HG03159 (cell line): ENCODE data around the gene A4GALT.
A peak's percentile ranks its signal among the peaks of the same experiment; 100 is the strongest.

Source experiments
- ATAC-seq: cut with Tn5 transposase; IDR thresholded peaks from one replicate; pipeline ENCODE4 v1.9.1; 2021; ENCODE audit warnings: mild to moderate bottlenecking, moderate library complexity; ENCODE audit not compliant: unreplicated experiment

The A4GALT gene

DNA sequence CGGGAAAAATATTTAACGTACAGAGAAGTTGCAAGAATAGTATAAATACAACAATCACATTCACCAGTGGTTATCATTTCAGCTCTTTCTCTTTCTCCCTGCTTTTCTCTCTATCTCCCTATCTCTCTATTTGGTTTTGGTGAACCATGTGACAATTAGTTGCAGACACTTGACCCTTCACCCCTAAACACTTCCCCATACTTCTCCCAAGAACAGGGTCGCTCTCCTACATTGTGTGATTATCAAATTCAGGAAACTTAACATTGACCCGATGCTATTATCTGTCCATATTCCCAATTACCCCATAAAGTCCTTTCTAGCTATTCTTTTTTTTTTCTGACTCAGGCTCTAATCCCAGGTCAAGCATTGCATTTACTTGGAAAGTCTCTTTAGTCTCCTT lies 66.7 kb downstream of the A4GALT start:
- no peak for ATAC-seq

DNA sequence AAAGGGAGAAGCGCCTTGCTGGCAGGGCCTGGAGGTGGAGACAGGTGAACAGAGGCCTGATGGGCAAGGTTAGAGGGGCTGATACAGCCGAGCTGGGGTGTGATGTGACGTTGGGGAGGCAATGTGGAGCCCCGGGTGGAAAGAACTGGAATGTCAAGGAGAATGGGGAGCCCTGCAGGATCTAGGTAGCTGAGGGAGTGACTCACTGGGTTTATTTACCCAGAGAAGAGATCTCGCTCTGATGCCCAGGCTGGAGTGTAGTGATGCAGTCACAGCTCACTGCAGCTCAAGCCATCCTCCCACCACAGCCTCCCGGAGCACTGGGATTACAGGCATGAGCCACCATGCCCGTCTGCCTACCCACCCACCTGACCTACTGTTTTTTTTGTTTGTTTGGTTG lies 69.5 kb downstream of the A4GALT start:
- no peak for ATAC-seq

DNA sequence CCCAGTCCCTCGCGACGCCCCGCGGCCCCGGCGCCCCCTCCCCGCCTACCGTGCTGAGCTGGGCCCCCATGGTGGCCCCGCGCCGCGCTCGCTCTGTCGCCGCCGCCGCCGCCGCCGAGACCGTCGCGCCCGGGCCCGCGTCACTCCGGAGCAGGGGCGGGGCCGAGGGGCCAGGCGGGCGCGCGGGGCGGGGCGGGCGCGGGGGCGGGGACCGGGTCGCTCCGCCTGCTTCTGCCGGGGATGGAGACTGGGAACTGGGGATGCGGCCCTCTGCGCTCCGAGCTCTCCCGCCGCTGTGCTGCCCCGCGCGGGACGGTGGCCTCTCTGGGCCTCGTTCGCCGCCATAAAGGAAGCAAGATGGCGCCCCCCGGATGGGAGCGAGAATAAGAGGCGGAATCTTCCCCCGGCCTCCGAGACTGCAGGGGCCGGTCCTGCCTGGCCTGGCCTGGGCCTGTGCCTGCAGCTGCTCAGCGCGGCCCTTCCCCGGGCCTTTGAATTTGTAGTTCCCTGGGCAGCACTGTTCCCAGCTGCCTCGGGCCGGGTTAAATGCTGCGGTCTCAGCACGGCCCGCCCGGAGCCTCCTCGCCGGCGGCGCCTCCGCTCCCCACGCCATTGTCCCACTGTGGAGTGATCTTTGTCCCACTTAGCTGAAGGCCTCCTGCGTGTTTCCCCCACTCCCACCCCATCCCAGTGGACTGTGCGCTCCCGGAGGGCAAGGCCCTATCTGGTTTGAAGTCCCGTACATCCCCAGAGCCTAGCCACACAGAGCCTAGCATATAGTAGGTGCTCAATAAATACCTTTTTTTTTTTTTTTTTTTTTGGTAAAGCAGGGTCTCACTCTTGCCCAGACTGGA lies 71.2 kb downstream of the A4GALT start, which contains the start of gene CYB5R3:
Gene CYB5R3 (minus strand): TSS at position 147 of the 854 bp plus-strand sequence. CDS start 77 bp downstream, at position 70.
- peak; percentile 64 for ATAC-seq

DNA sequence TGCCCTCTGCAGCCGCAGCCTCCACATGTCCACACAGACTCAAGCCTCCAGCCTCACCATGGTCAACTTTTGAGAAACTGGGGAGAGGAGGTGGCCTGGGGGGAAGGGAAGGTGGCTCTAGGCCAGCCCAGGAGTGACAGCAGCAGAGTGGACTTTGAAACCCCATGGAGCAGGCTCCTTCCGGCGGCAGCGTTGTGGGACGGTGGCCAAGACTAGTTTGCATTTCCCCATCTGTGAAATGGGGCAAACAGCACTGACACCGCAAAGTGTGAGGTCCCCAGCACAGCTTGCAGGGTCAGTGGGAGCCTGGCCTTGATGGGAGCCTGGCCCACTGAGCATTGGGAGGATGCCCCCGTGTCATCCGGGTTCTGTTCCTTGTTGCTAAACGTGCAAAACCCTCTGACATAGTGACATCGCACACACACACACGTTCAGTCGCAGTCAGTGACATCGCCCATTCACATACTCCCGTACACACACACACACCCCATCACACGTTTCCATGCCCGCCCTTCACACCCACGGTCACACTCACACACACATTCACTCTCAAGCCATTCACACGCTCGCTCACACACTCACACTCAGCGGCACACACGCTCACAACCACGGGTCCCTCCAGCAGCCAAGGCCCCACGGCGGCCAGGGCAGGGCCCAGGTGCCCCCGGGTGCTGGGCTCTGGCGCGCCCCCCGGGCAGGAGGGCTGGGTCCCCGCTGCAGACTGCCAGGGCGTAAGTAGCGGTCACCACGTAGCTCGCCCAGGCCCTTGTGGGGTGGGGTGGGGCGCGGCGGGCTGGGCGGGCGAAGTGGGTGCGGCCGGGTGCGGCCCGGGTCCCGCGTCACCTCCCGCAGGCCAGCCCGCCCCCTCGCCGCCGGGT lies 72.1 kb downstream of the A4GALT start:
- ATAC-seq, result peak; percentile 44

DNA sequence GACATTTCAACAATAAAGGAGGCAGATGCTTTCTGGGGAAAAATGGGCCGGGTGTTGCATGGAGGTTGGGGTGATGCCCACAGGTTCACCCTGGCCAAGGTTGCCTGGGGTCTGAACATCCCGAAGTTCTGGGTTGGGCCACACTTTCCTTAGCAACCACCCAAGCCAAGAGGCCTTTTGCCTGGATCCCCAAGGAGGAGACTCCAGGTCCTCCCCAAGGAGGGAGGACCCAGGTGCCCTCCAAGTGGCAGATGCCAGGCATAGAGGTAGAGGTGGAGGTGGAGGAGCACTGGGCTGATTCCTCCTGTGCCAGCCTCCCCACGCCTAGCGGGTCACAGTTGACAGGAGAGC lies 72.7 kb downstream of the A4GALT start:
- ATAC-seq, result no peak

DNA sequence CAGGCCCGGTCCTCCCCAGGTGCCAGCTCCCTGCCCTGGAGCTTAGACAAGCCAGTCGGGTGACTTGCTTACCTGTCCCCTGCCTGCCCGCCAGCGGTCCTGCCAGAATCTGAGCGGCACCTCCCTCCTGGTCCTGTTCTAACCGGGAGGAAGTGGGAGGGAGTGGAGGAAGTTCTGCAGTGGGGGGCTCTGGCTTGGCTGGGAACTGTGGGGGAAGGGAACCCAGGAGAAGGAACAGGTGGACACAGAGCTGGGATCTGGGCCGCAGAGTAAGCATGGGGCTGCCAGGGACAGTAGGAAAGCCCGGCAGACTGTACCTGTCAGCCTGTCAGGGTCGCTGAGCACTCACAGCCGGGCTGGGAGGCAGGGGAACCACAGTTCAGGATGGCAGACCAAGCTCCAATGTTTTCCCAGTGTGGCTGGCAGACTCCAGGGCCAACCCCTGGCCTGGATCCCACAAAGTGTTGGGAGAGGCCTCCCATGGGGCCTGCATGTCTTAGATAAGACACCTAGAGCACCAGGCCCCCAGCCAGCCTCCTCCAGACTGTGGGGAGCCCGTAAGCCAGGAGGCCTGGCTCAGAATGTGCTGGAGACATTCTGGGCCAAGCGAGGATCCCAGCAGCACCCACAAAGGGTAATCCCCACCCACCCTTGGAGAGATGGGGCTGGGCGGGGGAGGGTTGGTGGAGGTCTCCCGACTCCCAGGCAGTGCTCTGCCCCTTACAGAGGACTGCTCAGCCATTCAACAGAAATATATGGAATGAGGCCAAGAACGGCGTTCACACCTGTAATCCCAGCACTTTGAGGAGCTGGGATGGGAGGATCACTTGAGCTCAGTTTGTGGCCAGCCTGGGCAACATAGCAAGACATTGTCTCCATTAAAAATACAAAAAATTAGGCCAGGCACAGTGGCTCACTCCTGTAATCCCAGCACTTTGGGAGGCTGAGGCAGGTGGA lies 73.8 kb downstream of the A4GALT start:
- no peak for ATAC-seq

DNA sequence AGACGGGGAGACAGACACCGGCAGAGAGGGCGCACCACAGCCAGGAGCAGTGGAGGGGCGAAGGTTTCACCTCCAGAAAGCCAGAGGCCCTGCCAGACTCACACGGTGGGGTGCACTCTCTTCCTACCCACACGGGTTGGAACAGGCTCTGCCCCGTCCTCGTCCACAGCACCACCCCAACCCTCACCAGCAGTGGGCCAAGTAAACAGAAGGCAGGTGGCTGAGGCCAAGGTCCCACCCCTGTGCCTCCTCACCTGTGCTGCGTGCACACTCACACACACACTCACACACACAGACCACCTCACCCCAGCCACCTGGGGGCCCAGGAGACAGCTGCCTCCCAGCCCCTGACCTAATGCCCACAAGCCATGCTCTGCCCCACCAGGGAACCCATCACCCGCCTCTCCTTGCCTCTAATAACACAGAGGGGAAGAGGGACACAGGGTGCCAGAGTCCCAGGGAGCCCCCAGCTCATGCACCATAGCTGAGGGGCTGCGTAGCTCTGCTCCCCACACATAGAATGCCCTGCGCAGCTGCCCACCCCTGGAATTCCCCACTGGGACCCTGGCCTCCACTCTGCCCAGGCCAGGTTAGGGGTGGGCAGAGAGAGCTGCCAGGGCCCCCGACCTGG lies 74.6 kb downstream of the A4GALT start:
- ATAC-seq, result no peak

DNA sequence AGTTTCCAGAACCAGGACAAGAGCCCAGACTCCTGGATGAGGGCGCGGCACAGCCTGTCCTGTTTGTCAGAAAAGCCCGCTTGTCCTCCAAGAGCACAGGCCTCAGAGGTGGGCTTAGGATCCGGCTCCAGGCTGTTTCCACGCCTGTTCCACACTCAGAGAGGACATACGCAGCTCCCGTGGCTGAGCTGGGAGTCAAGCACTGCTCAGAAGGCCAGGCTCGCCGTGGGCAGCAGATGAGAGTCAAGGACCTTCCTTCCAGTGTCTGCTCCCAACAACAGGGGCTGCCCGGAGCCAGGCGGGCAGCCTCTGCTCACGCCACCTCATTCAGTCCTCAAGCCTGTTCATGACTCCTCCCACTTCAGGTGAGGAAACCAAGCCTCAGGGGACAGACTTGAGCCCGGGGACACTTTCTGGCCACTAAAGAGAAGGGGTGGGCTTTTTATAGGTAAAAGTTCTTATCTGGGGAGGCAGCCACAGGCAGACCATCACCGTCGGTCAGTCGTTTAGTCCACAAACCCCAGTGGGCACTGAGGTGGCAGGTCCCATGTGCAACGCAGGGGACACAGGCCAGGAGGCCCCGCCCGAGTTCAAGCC lies 75.2 kb downstream of the A4GALT start:
- ATAC-seq, result no peak

DNA sequence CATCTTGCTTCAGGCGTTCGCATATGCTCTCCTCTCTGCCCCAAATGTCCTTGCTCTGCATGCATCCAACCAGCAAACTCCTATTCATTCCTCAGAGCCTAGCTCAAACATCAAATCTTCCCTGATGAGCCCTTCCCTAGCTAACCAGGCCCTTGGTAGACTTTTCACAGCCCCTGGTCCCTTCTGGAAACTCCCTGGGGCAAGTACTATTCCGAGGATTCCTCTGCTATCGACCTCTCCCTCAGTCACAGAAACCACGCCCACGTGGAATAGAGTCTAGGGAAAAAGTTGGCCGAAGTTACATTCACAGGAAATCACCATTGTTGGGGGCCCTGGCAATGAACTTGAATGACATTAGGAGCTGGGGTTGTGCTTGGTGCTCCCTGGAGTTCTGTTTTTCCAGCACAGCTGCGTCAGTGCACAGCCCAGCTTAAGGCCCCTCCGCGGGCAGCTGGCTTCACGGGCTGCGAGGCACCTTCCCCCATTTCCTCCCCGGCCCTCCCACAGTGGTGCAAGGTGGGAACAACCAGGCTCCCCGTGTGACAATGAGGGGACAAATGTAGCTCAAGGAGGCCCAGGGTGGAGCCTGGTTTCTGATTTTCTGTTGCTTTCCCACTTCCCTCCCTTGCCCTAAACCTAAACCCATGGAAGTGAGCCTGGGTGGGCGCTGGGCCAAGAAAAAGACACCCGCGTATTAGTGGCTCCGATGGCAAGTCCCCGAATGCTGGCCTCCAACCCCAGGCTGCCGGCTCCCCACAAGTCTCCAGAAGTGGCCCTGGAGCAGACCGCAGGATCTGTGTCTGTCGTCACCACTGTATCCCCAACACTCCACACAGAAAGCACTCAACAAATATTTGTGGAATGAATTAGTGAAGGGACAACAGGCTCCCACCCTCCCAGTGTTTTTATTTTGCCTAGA lies 76.0 kb downstream of the A4GALT start:
- no peak for ATAC-seq

DNA sequence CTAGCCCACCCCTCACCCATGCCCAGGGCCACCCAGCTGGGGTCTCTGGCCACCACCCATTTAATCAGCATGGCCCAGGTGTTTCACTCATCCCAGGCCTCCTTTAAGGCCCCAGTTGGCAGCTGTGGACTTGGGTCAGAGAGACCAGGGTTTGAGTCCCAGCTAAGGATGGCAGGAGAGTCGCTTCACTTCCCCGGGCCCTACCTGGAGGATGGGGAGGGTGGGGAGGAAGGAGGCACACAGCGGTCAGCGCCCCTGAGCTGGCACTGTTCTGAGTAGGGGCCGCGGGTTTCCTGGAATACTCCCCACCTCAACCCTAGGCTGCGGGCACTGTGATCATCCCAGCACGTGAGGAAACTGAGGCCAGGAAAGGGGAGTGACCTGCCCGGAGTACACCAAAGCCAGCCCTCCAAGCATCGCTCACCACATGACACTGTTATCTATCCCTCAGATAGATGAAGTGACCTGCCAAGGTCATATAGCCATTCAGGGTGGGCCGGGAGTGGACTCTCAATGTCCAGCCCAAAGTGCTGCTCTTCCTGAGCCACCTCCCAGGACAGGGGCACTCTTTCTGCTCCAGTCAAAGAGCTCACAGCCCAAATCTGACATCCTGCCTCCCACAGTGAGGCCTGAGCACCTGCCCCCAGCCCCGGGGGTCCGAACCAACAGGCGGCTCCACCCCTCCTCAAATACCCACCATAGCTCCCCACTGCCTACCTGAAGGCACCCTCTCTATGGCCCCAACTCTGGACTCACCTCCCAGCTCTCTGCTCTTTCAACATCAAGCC lies 76.8 kb downstream of the A4GALT start:
- ATAC-seq, result no peak

DNA sequence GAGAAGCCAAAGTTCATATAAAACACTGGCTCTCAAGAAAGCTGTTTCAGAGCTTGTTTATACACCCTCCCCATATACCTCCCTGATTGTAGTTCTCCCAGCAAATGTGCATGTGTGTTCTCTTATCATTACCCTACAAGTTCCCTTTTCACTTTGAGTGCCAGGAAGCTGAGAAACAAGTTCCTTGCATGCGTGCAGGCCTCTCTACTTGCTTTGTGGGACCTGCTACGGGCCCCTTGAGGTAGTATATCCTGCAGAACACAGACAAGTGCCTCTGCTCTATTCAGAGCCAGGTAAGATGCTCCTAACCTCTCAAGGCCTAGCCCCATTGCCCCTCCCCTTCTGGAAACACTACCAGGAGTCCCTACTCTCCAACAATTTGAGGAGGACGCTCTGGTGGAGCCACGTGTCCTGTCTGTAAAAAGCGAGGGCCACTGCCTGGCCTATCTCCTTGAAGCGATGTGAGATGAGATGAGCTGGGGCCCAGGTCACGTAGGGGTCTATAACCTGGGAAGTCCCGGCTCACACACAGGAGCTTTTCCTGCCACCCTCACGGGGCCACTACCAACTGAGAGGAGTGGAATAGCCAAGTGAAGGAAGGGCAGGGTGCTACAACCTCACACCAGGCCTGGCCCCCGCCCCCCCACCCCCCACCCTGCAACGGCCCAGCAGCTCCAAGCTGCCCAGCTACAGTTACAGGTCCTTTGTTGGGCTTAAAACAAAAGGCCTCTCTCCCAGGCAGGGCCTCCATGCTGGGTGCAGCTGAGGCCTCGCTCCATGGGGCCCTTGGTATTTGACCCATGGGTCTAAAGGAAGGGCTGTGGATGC lies 77.7 kb downstream of the A4GALT start:
- ATAC-seq, result no peak
